ENCODE measurements around the gene CADPS.

DNA sequence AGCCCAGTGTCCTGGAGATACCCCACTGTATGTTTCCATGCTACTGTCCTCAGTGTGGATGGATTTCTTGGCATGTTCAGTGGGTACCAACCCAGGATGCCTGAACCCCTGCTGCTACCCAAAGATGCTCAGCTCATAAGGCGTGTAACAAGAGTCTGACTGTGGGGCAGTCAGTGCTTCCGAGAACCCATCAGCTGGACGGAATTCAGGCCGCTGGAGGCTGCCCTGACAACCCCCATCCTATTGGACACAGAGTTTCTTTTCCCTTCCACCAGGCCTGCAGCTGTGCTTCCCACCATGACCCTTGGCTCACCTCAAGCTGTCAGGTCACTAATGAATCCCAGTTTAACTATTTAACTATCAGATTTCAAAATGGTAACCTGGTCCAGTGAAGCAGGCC, 277.7 kb downstream of the CADPS start:
- TF ChIP-seq CTCF (conservative IDR thresholded peaks at IDR 0.05; ENCODE audit: low read depth, low read length) (no peak), EZH2 (IDR thresholded peaks at IDR 0.05; ENCODE audit: borderline replicate concordance, low read depth, low read length, poor library complexity, severe bottlenecking) (no peak)

Data from A673 (cell line).